NCI-H1105 (cell line): ENCODE data around the gene RBBP8NL.
A peak's percentile ranks its signal among the peaks of the same experiment; 100 is the strongest.

Experiments used
- DNase-seq: peaks from one replicate; lab custom pipeline; 2025; lab: John Stamatoyannopoulos, UW

RBBP8NL gene

GRCh38 chr20:62427172-62428001, at the start of gene RBBP8NL:
TSS of gene RBBP8NL (minus strand) at chr20:62427539. CDS start at chr20:62419647, 7,892 bp downstream.
- peak; percentile 51 for DNase-seq

DNA sequence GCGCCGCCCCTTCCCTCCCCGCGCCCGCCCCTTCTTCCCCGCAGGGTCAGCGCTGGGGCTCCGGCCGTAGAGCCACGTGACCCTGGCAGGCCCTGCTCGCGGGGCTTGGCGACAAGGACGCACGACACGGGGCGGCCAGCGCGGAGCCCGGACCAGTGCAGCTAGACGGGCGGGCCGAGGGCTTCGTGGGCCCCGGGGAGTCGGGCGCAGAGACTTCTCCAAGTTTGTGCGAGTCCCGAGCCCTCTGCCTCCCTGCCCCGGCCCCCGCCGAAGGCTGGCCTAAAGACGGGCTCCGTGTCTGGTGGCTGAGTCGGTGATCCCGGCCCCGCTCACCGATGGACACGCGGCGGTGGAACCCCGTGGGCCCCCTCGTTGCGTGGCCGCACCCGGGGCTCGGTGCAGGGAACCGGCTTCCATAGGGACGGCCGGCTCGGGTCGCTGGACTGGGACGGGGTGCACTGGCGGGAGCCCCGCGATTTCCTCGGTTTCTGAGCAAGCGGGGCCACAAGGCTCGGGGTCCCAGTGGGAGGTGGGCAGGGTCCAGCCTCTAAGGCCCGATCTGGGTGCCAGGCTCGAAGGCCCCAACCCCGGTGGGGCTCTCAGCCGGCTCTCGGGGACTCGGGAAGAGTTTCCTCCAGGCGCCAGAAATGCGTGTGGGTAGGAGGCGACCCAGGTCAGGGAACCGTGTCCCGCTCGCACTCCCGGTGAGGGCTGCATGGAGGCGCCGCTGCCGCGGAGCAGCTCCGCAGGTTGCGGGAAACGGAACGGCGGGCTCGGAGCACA, 48.9 kb upstream of the RBBP8NL start:
- DNase-seq, result no peak

GRCh38 chr20:62475772-62476055, 48.4 kb upstream of the RBBP8NL start, which contains the start of gene GATA5:
TSS of gene GATA5 (minus strand) at chr20:62475995. CDS start at chr20:62475521, 474 bp downstream.
- no peak for DNase-seq

- no peak for DNase-seq
Measured at GRCh38 chr20:62475027-62475771, 47.9 kb upstream of the RBBP8NL start.

- no peak for DNase-seq
Measured at GRCh38 chr20:62474604-62475026, 47.3 kb upstream of the RBBP8NL start.

- no peak for DNase-seq
Measured at GRCh38 chr20:62473717-62474603, 46.6 kb upstream of the RBBP8NL start.

DNA sequence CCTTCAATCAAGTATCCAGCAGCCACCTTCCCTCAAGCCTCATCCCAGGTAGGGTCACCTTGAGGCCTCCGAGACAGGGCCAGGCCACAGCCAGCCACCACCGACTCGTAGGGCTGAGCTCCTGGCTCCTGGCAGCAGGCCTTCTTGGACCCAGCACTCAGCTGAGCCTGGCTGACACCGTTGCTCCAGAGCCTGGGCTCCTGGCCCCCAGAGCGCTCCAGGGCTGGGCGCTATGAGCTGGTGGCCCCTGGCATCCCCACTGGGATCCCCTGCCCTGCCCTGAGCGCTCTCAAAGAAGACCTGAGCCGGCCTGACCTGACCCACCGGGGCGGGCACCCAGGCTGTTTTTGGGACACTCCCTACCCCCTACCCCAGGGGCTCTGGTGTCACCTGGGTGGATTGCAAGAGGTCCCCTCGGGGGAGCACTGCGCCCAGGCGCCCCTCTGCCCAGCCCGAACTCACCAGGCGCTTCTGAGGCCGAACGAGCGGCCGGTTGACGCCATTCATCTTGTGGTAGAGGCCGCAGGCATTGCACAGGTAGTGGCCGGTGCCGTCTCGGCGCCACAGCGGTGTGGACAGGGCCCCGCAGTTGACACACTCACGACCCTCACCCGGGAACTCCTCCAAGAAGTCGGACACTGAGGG, 45.7 kb upstream of the RBBP8NL start:
- no peak for DNase-seq

DNA sequence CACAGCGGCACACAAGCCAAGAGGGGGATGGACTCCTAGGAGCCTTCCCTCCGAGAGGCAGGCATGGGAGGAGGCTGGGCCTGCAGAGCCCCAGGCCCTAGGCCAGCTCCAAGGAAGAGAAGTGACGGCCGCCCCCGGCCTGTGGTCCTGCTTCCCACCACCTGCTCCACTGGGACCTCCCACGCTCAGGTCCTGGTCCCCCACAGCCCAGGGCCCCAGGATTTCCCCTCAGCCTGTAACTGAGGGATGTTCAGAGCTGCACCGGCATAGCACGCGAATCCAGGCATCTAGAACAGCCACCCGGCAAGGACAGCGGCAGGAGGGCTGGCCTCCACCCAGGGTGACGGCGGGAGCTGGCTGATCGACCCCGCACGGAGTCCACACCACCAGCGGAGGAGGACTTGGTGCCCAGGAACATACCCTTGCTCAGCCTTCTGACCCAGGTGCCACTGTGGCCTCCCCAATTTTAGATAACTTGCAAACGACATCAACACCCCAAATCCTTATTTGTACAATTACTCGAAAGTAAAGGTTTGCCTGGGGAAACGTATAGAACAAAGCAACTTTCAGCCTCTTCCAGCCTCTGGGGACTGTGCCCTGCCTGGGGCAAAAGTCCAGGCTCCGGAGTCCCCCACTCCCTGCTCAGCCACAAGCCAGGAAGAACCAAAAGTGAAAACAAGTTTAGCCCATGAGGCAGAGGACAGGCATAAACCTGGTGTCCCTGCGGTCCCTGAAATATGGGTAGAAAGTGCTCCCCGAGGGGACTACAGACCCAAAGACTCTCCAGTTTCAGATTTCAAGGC, 45.0 kb upstream of the RBBP8NL start:
- DNase-seq, result no peak

DNA sequence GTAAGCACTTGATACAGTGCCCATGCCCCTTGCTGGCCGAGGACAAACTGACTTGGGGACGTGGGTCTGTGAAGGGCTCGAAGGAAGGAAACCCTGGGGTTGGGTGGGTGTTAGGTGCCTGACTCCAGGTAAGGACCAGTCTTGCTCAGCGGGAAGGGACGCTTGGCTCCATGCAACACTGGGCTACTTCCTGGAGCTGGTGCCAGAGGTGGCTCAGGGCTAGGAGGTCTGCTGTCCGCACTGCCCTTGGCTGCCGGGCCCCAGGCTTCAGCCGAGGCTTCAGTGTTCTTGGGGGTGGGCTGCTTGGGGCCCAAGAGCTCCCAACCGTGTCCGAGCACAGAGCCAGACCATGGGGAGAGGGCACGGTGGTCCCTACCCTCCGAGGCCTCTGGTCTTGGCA, 43.1 kb upstream of the RBBP8NL start:
- DNase-seq, result no peak

GRCh38 chr20:62470001-62470400, 42.7 kb upstream of the RBBP8NL start:
- DNase-seq, result no peak

GRCh38 chr20:62469352-62469751, 42.0 kb upstream of the RBBP8NL start:
- DNase-seq, result no peak

GRCh38 chr20:62466806-62467537, 39.6 kb upstream of the RBBP8NL start:
- no peak for DNase-seq

GRCh38 chr20:62466072-62466760, 38.9 kb upstream of the RBBP8NL start:
- DNase-seq, result no peak

DNA sequence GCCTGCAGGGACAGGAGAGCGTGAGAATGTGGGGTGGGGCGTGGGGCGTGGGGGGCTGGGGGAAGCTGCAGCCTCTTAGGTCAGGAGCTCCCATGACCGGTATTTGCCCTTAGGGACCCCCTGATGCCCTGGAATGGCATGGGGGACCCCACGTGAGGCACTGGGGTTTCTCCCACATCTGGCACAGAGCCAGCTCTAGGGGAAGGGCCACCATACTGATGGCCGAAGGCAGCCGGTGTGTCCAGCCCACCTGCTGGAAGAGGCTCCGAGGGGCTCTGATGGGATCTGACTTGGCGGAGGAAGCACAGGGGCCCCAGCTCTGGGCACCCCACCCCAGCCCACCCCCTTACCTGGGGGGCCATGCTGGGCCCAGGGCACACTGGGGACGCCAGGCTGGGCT, 37.7 kb upstream of the RBBP8NL start:
- no peak for DNase-seq

DNA sequence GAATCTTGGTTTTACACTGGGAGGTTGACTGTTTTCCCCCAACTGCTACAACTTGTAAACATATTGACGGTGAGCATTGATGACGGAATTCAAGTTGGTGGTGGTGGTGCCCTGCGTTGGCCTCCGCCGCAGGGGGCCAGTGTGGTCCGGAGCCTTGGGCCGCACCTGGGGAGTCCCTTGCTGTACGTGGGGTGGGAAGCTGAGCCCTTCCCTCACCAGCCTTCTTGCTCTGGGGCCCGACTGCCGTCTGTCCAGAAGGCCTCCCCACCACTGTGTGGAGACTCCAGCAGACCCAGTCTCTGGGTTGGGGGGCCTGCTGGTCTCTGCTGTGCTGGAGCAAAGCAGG, 37.1 kb upstream of the RBBP8NL start:
- DNase-seq, result no peak

GRCh38 chr20:62463651-62464424, 36.5 kb upstream of the RBBP8NL start:
- no peak for DNase-seq

GRCh38 chr20:62462976-62463592, 35.7 kb upstream of the RBBP8NL start:
- DNase-seq, result no peak

DNA sequence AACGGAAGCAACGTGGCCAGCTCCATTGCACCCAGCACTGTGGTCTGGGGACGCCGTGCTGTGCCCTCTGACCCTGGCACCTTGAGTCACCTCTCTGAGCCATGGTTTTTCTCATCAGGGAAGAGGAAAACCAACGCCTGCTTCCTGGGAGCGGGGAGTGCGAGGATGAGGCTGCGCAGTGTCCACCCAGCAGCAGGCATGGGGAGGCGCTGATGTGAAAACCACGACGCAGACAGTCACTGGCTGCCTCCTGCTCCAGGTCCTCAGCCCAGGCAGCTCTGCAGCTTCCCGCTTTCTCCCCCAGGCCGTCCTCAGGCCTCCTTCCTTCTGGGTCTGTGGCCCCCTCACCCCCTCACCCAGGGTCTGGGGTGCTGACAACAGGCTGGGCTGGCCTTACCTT, 34.5 kb upstream of the RBBP8NL start:
- DNase-seq, result no peak
